Upper lobe of left lung (tissue), 6 donors: ENCODE data around the gene LRIG3. TPM values are rescaled to one million over a fixed set of nuclear protein-coding genes. Genes with fewer than 3 reads are reported as not detected.

Experiments
- ATAC-seq, 2 donors: fragments of 200-7000 bp; cut with Tn5 transposase; one replicate each; pipeline ENCODE4 v1.9.1; 2022; ENCODE audit warnings: mild to moderate bottlenecking in 2 of 2, moderate library complexity in 2 of 2; ENCODE audit not compliant: low FRiP score in 2 of 2
- DNase-seq, 2 donors: peaks; one replicate each; pipeline ENCODE4 v3.0.0-alpha.2; 2019 to 2020
- H3K27ac ChIP-seq, 4 donors: fragments of 200-600 bp; sonication (generic); one replicate each; pipeline ENCODE4 v1.5.1; 2016 to 2019
- H3K27me3 ChIP-seq, 4 donors: fragments of 200-600 bp; sonication (generic); one replicate each; pipeline ENCODE4 v1.5.1; 2017 to 2019
- H3K36me3 ChIP-seq, 4 donors: fragments of 200-600 bp; sonication (generic); one replicate each; pipeline ENCODE4 v1.5.1; 2016 to 2019
- H3K4me1 ChIP-seq, 4 donors: fragments of 200-600 bp; sonication (generic); one replicate each; pipeline ENCODE4 v1.5.1; 2018 to 2019
- H3K4me3 ChIP-seq, 4 donors: fragments of 200-600 bp; sonication (generic); one replicate each; pipeline ENCODE4 v1.5.1; 2017 to 2019; ENCODE audit warnings: mild to moderate bottlenecking in 2 of 4, moderate library complexity in 1 of 4
- H3K9me3 ChIP-seq, 4 donors: fragments of 200-600 bp; sonication (generic); one replicate each; pipeline ENCODE4 v1.5.1; 2018 to 2019
- CTCF ChIP-seq, 6 experiments: fragments of 450-650 bp in 4 of 6; fragments of 200-600 bp in 2 of 6; sonication (generic) in 2 of 6; IDR thresholded peaks; one replicate each; pipeline ENCODE4 v1.5.1; 2016 to 2019; ENCODE audit warnings: antibody characterized with exemption in 6 of 6
- EP300 ChIP-seq, 4 donors: sonication (generic); formaldehyde crosslinking; IDR thresholded peaks; one replicate each; pipeline ENCODE4 v1.5.1; 2017; ENCODE audit warnings: antibody characterized with exemption in 4 of 4, control low read depth in 2 of 4
- POLR2A ChIP-seq, 4 donors: fragments of 450-650 bp; IDR thresholded peaks; one replicate each; pipeline ENCODE4 v1.5.1; 2016 to 2017; ENCODE audit warnings: antibody characterized with exemption in 4 of 4, mild to moderate bottlenecking in 2 of 4
- POLR2AphosphoS5 ChIP-seq, 2 donors: sonication (generic); formaldehyde crosslinking; IDR thresholded peaks; one replicate each; pipeline ENCODE4 v1.5.1; 2017; ENCODE audit warnings: antibody characterized with exemption in 2 of 2
- WGBS, 2 donors: methylation state at CpG; one replicate each; pipeline ENCODE4 v1.1.5; 2017 to 2018; 5-methylcytosine and 5-hydroxymethylcytosine counted together
- total RNA-seq, 6 donors: library from RNA; depleted of rRNA in 4 of 6; stranded (reverse); fragments of >200 nt in 4 of 6; gene quantifications; one replicate each; pipeline versions ENCODE4 v1.1.0 to v1.2.1, GENCODE V29; 2016 to 2021
- donor health status: DM: no; HTN: no; CAD: no; lungs with moderate emphysema.
- donor health status: DM: no; HTN: yes; CAD: no; lungs with severe emphysema.

The LRIG3 gene
- total RNA-seq, 6 donors from 2014 or later: 18.3 to 91.8 (median 33.1) TPM

- Histone ChIP-seq H3K4me3 (no peak overlapping the region), H3K27ac (no peak overlapping the region), H3K9me3 (no peaks in the 10 kb centered on the region), H3K27me3 (no peaks in the 10 kb centered on the region), H3K36me3 (no peaks in the 10 kb centered on the region), H3K4me1 (no peaks in the 10 kb centered on the region)
- no peak for ATAC-seq
- no peak for TF ChIP-seq CTCF (IDR thresholded peaks at IDR 0.05)
- no peak for TF ChIP-seq EP300 (IDR thresholded peaks at IDR 0.05)
- TF ChIP-seq POLR2AphosphoS5 (IDR thresholded peaks at IDR 0.05): no peak
- no peak for TF ChIP-seq POLR2A (IDR thresholded peaks at IDR 0.05)
- no peak for DNase-seq
- WGBS, 2 donors: 93 to 96% methylated on average over 3 of the region's 3 CpGs
Observed at GRCh38 chr12:58943079-58943478, 22.8 kb upstream of the LRIG3 start.

GRCh38 chr12:58942345-58942744 is 22.0 kb upstream of the LRIG3 start:
- Histone ChIP-seq H3K4me3 (no peak overlapping the region), H3K27ac (no peak overlapping the region), H3K36me3 (no peaks in the 10 kb centered on the region), H3K4me1 (no peaks in the 10 kb centered on the region), H3K9me3 (no peaks in the 10 kb centered on the region), H3K27me3 (no peaks in the 10 kb centered on the region)
- no peak for DNase-seq
- 80 to 87% methylated on average over 2 of the region's 2 CpGs for WGBS, 2 donors
- no peak for ATAC-seq
- TF ChIP-seq POLR2AphosphoS5 (IDR thresholded peaks at IDR 0.05): no peak

GRCh38 chr12:58939399-58940100 is 19.2 kb upstream of the LRIG3 start:
- 85 to 91% methylated on average over 6 of the region's 6 CpGs for WGBS, 2 donors
- H3K36me3 ChIP-seq: no peaks in the 10 kb centered on the region
- H3K4me3 ChIP-seq: no peak overlapping the region
- ATAC-seq (no peak), DNase-seq (no peak)
- TF ChIP-seq POLR2AphosphoS5 (IDR thresholded peaks at IDR 0.05): no peak
- TF ChIP-seq CTCF (IDR thresholded peaks at IDR 0.05): no peak
- no peak for TF ChIP-seq EP300 (IDR thresholded peaks at IDR 0.05)
- no peak for TF ChIP-seq POLR2A (IDR thresholded peaks at IDR 0.05)
- no peaks in the 10 kb centered on the region for H3K9me3 ChIP-seq
- no peak overlapping the region for H3K27ac ChIP-seq
- H3K27me3 ChIP-seq: no peaks in the 10 kb centered on the region
- no peaks in the 10 kb centered on the region for H3K4me1 ChIP-seq

- TF ChIP-seq POLR2A (IDR thresholded peaks at IDR 0.05): no peak
- no peak for TF ChIP-seq POLR2AphosphoS5 (IDR thresholded peaks at IDR 0.05)
- TF ChIP-seq CTCF (IDR thresholded peaks at IDR 0.05): no peak
- no peak for TF ChIP-seq EP300 (IDR thresholded peaks at IDR 0.05)
- no peak for DNase-seq
Observed at GRCh38 chr12:58938440-58938839, 18.1 kb upstream of the LRIG3 start.

GRCh38 chr12:58934528-58934927 is 14.2 kb upstream of the LRIG3 start:
- Histone ChIP-seq H3K4me3 (no peak overlapping the region), H3K27ac (no peak overlapping the region), H3K9me3 (no peaks in the 10 kb centered on the region), H3K36me3 (no peaks in the 10 kb centered on the region), H3K27me3 (no peaks in the 10 kb centered on the region), H3K4me1 (no peaks in the 10 kb centered on the region)
- TF ChIP-seq POLR2A (IDR thresholded peaks at IDR 0.05): no peak
- no peak for TF ChIP-seq POLR2AphosphoS5 (IDR thresholded peaks at IDR 0.05)
- no peak for TF ChIP-seq CTCF (IDR thresholded peaks at IDR 0.05)
- TF ChIP-seq EP300 (IDR thresholded peaks at IDR 0.05): no peak
- ATAC-seq: no peak
- no peak for DNase-seq
- WGBS, 2 donors: 52 to 62% methylated on average over 3 of the region's 3 CpGs

More at GRCh38 chr12:58938440-58938839, 18.1 kb upstream of the LRIG3 start:
- Histone ChIP-seq H3K36me3 (no peaks in the 10 kb centered on the region), H3K27ac (no peak overlapping the region), H3K4me1 (no peaks in the 10 kb centered on the region), H3K27me3 (no peaks in the 10 kb centered on the region), H3K4me3 (no peak overlapping the region), H3K9me3 (no peaks in the 10 kb centered on the region)
- WGBS, 2 donors: 72 to 76% methylated on average over 2 of the region's 2 CpGs
- no peak for ATAC-seq
